Colonic mucosa (tissue), 4 donors: ENCODE data around the gene SECISBP2. TPM values are rescaled to one million over a fixed set of nuclear protein-coding genes. Genes with fewer than 3 reads are reported as not detected.

Experiments
- DNase-seq: peaks from one replicate; pipeline ENCODE4 v3.0.0-alpha.2; 2020
- H3K27ac ChIP-seq: fragments of 200-600 bp; one replicate; pipeline ENCODE4 v1.8.0; 2021
- H3K27me3 ChIP-seq: fragments of 200-600 bp; one replicate; pipeline ENCODE4 v1.8.0; 2021
- H3K36me3 ChIP-seq: fragments of 200-600 bp; one replicate; pipeline ENCODE4 v1.8.0; 2021
- H3K4me1 ChIP-seq: fragments of 200-600 bp; one replicate; pipeline ENCODE4 v1.8.0; 2021; ENCODE audit warnings: mild to moderate bottlenecking
- H3K4me3 ChIP-seq: fragments of 200-600 bp; one replicate; pipeline ENCODE4 v1.8.0; 2021
- H3K9ac ChIP-seq, 2 donors: one replicate each; pipeline ENCODE4 v1.7.0; 2013; ENCODE audit warnings: control low read depth in 2 of 2, low read depth in 2 of 2, low read length in 2 of 2
- H3K9me3 ChIP-seq: fragments of 200-600 bp; one replicate; pipeline ENCODE4 v1.8.0; 2021
- CTCF ChIP-seq: fragments of 200-600 bp; IDR thresholded peaks from one replicate; pipeline ENCODE4 v1.8.0; 2022; ENCODE audit warnings: antibody characterized with exemption, mild to moderate bottlenecking
- intact Hi-C: fragments of 100-400 bp; cut with DNase I; formaldehyde crosslinking; loops from one replicate; pipeline ENCODE4 v1.14.1; 2022
- total RNA-seq, 2 donors: library from RNA; stranded (reverse); fragmentation: NEBNext Ultra II Directional in 1 of 2; extraction: Animal tissue kit (Norgen Biotek cat#: 25700) in 1 of 2; gene quantifications; one replicate each; pipeline ENCODE4 v1.2.1, GENCODE V29; 2021
- donor health status: healthy.
- donor health status: DM: no; HTN: no; CAD: no.
- donor health status: DM: no; HTN: no; CAD: no.

SECISBP2 gene
- total RNA-seq, 2 donors from 2014 or later = 37.6 to 42.2 TPM

GRCh38 chr9:89377411-89377810 is 59.1 kb downstream of the SECISBP2 start:
- intact Hi-C loops = no loop called here
- no peaks in the 10 kb centered on the region for H3K9me3 ChIP-seq
- H3K36me3 ChIP-seq = no peaks in the 10 kb centered on the region
- no peak for TF ChIP-seq CTCF
- no peak for DNase-seq
- no peaks in the 10 kb centered on the region for H3K4me1 ChIP-seq
- no peak overlapping the region for H3K9ac ChIP-seq
- H3K27ac ChIP-seq = no peak overlapping the region
- no peaks in the 10 kb centered on the region for H3K27me3 ChIP-seq
- no peak overlapping the region for H3K4me3 ChIP-seq

- no peaks in the 10 kb centered on the region for H3K4me1 ChIP-seq
- H3K27me3 ChIP-seq = no peaks in the 10 kb centered on the region
- no peak for DNase-seq
- intact Hi-C loops = no loop called here
- H3K36me3 ChIP-seq = no peaks in the 10 kb centered on the region
- no peak for TF ChIP-seq CTCF
- no peak overlapping the region for H3K9ac ChIP-seq
- no peaks in the 10 kb centered on the region for H3K9me3 ChIP-seq
- no peak overlapping the region for H3K4me3 ChIP-seq
- no peak overlapping the region for H3K27ac ChIP-seq
Measured at GRCh38 chr9:89378541-89378940, 60.2 kb downstream of the SECISBP2 start.

- intact Hi-C loops = no loop called here
- no peak for DNase-seq
- H3K27ac ChIP-seq = no peak overlapping the region
Measured at GRCh38 chr9:89379031-89379430, 60.7 kb downstream of the SECISBP2 start.

GRCh38 chr9:89379508-89380115 is 61.3 kb downstream of the SECISBP2 start:
- Histone ChIP-seq H3K27ac (no peak overlapping the region), H3K27me3 (no peaks in the 10 kb centered on the region), H3K36me3 (no peaks in the 10 kb centered on the region), H3K9ac (no peak overlapping the region), H3K4me3 (no peak overlapping the region), H3K4me1 (no peaks in the 10 kb centered on the region), H3K9me3 (no peaks in the 10 kb centered on the region)
- intact Hi-C loops = no loop called here
- TF ChIP-seq CTCF = no peak
- no peak for DNase-seq

More at GRCh38 chr9:89379031-89379430, 60.7 kb downstream of the SECISBP2 start:
- no peaks in the 10 kb centered on the region for H3K4me1 ChIP-seq
- no peaks in the 10 kb centered on the region for H3K27me3 ChIP-seq
- peak overlapping the region in 1 of 2 donors; percentile 35 for H3K9ac ChIP-seq
- H3K9me3 ChIP-seq = no peaks in the 10 kb centered on the region
- no peaks in the 10 kb centered on the region for H3K36me3 ChIP-seq
- H3K4me3 ChIP-seq = no peak overlapping the region
- TF ChIP-seq CTCF = no peak

- Histone ChIP-seq H3K36me3 (no peaks in the 10 kb centered on the region), H3K9ac (no peak overlapping the region), H3K27ac (no peak overlapping the region), H3K4me3 (no peak overlapping the region), H3K27me3 (no peaks in the 10 kb centered on the region), H3K4me1 (no peaks in the 10 kb centered on the region), H3K9me3 (no peaks in the 10 kb centered on the region)
- intact Hi-C loops = no loop called here
- DNase-seq = no peak
- TF ChIP-seq CTCF = no peak
Measured at GRCh38 chr9:89380437-89381307, 62.4 kb downstream of the SECISBP2 start.
